Glutamatergic neuron (in vitro differentiated cells): ENCODE measurements around the gene APBB2. TPM values are rescaled to one million over a fixed set of nuclear protein-coding genes. Genes with fewer than 3 reads are reported as not detected.

ENCODE experiments used
- DNase-seq: peaks from one replicate; pipeline ENCODE4 v3.0.0; 2022
- H3K27ac Mint-ChIP-seq: one replicate; pipeline ENCODE4 v1.8.0; 2020; ENCODE audit warnings: mild to moderate bottlenecking, mixed read lengths, inconsistent platforms; ENCODE audit not compliant: unreplicated experiment
- H3K27me3 Mint-ChIP-seq: one replicate; pipeline ENCODE4 v1.8.0; 2020; ENCODE audit warnings: mild to moderate bottlenecking, moderate library complexity, mixed read lengths, inconsistent platforms; ENCODE audit not compliant: unreplicated experiment
- H3K36me3 Mint-ChIP-seq: one replicate; pipeline ENCODE4 v1.8.0; 2020; ENCODE audit warnings: mild to moderate bottlenecking, mixed read lengths, inconsistent platforms; ENCODE audit not compliant: unreplicated experiment
- H3K4me1 Mint-ChIP-seq: one replicate; pipeline ENCODE4 v1.8.0; 2020; ENCODE audit warnings: mild to moderate bottlenecking, low read depth, mixed read lengths, inconsistent platforms; ENCODE audit not compliant: unreplicated experiment
- H3K4me3 Mint-ChIP-seq: one replicate; pipeline ENCODE4 v1.8.0; 2020; ENCODE audit warnings: mild to moderate bottlenecking, mixed read lengths, inconsistent platforms; ENCODE audit not compliant: unreplicated experiment
- H3K9me3 Mint-ChIP-seq: one replicate; pipeline ENCODE4 v1.8.0; 2020; ENCODE audit warnings: mild to moderate bottlenecking, moderate library complexity, mixed read lengths, inconsistent platforms; ENCODE audit not compliant: unreplicated experiment
- CTCF ChIP-seq: fragments of 200-600 bp; sonication (generic); IDR thresholded peaks from one replicate; pipeline ENCODE4 v1.5.0; 2021; ENCODE audit not compliant: partially characterized antibody, unreplicated experiment
- total RNA-seq: library from RNA; stranded (reverse); fragmentation: NEBNext Ultra II Directional; extraction: Animal tissue kit (Norgen Biotek cat#: 25700); gene quantifications from one replicate; pipeline ENCODE4 v1.2.1, GENCODE V29; 2021; ENCODE audit not compliant: unreplicated experiment

Gene APBB2
- total RNA-seq, 1 donor from 2014 or later, result 117 TPM

GRCh38 chr4:40856277-40856839 lies 358.0 kb downstream of the APBB2 start:
- no peak for TF ChIP-seq CTCF
- no peak for DNase-seq

GRCh38 chr4:40850496-40850895 lies 363.8 kb downstream of the APBB2 start:
- Mint-ChIP-seq H3K27me3 (peaks cover 4% of the 10 kb centered on the region), H3K36me3 (no peaks in the 10 kb centered on the region), H3K4me3 (no peak overlapping the region), H3K9me3 (peaks cover 3% of the 10 kb centered on the region), H3K27ac (no peak overlapping the region), H3K4me1 (peaks cover 8% of the 10 kb centered on the region)
- no peak for DNase-seq
- no peak for TF ChIP-seq CTCF

More at GRCh38 chr4:40856277-40856839, 358.0 kb downstream of the APBB2 start:
- no peaks in the 10 kb centered on the region for H3K36me3 Mint-ChIP-seq
- peaks cover 2% of the 10 kb centered on the region for H3K4me1 Mint-ChIP-seq
- H3K27me3 Mint-ChIP-seq, result no peaks in the 10 kb centered on the region
- H3K9me3 Mint-ChIP-seq, result peaks cover 8% of the 10 kb centered on the region
- H3K27ac Mint-ChIP-seq, result peak overlapping the region; percentile 82
- peak overlapping the region; percentile 84 for H3K4me3 Mint-ChIP-seq

- no peak overlapping the region for H3K27ac Mint-ChIP-seq
- no peak for DNase-seq
- peaks cover 8% of the 10 kb centered on the region for H3K4me1 Mint-ChIP-seq
- no peak for TF ChIP-seq CTCF
- peaks cover 3% of the 10 kb centered on the region for H3K9me3 Mint-ChIP-seq
- H3K27me3 Mint-ChIP-seq, result peaks cover 4% of the 10 kb centered on the region
- H3K4me3 Mint-ChIP-seq, result peak overlapping the region; percentile 1
- H3K36me3 Mint-ChIP-seq, result no peaks in the 10 kb centered on the region
Measured at GRCh38 chr4:40848940-40849339, 365.4 kb downstream of the APBB2 start.

- no peaks in the 10 kb centered on the region for H3K36me3 Mint-ChIP-seq
- no peak overlapping the region for H3K4me3 Mint-ChIP-seq
- no peak for DNase-seq
- peaks cover 8% of the 10 kb centered on the region for H3K4me1 Mint-ChIP-seq
- no peak overlapping the region for H3K27ac Mint-ChIP-seq
- H3K9me3 Mint-ChIP-seq, result no peaks in the 10 kb centered on the region
- H3K27me3 Mint-ChIP-seq, result peaks cover 4% of the 10 kb centered on the region
- no peak for TF ChIP-seq CTCF
Measured at GRCh38 chr4:40848251-40848650, 366.1 kb downstream of the APBB2 start.

GRCh38 chr4:40846532-40846931 lies 367.8 kb downstream of the APBB2 start:
- Mint-ChIP-seq H3K36me3 (no peaks in the 10 kb centered on the region), H3K27me3 (peaks cover 4% of the 10 kb centered on the region), H3K9me3 (no peaks in the 10 kb centered on the region), H3K27ac (no peak overlapping the region), H3K4me1 (peaks cover 8% of the 10 kb centered on the region), H3K4me3 (no peak overlapping the region)
- DNase-seq, result no peak
- TF ChIP-seq CTCF, result no peak
